ENCODE data around the gene PNKD. TPM values are rescaled to one million over a fixed set of nuclear protein-coding genes. Genes with fewer than 3 reads are reported as not detected.

PNKD gene
- total and polyA plus RNA-seq, 2 of the 8 experiments (the other 6 are each of a cell fraction or from before 2014, with no cell fraction given) = 43.9 to 65.4 TPM

DNA sequence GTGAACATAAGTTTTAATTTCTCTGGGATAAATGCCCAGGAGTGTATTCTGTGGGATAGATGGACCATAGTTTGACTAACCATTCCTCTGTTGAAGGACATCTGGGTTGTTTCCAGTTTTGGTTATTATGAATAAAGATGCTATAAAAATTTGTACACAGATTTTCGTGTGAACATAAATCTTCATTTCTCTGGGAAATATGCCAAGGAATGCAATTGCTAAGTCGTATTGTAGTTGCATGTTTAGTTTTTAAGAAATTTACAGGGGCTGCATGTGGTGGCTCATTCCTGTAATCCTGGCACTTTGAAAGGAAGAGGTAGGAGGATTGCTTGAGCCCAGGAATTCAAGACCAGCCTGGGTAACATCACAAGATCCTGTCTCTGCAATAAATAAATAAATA is 104.9 kb downstream of the PNKD start:
- H3K23me2 ChIP-seq (ENCODE audit: low read depth, low read length) = no peaks in the 10 kb centered on the region
- no peak for TF ChIP-seq EZH2 (IDR thresholded peaks at IDR 0.05; ENCODE audit: low read depth, low read length, severe bottlenecking)
- no peak for TF ChIP-seq YY1 (IDR thresholded peaks at IDR 0.05; ENCODE audit: low read depth, low read length)
- no peak for TF ChIP-seq RNF2 (IDR thresholded peaks at IDR 0.05; ENCODE audit: borderline replicate concordance, low read depth, low read length, missing control alignments, poor library complexity, severe bottlenecking)
- TF ChIP-seq EGR1 (IDR thresholded peaks at IDR 0.05; ENCODE audit: borderline replicate concordance, low read depth, low read length) = no peak
- no peak for TF ChIP-seq HDAC2 (IDR thresholded peaks at IDR 0.05; ENCODE audit: borderline replicate concordance in 1 of 2, low read depth in 2 of 2, low read length in 2 of 2)
- TF ChIP-seq FOSL1 (IDR thresholded peaks at IDR 0.05; ENCODE audit: insufficient read depth, low read depth, low read length) = no peak
- no peak for TF ChIP-seq USF2 (IDR thresholded peaks at IDR 0.05; ENCODE audit: low read length)
- TF ChIP-seq ASH2L (IDR thresholded peaks at IDR 0.05; ENCODE audit: low read length) = no peak
- no peak for TF ChIP-seq GTF2F1 (IDR thresholded peaks at IDR 0.05; ENCODE audit: borderline replicate concordance, low read depth, low read length)
- no peak for TF ChIP-seq MAX (IDR thresholded peaks at IDR 0.05)
- no peak for TF ChIP-seq RAD21 (IDR thresholded peaks at IDR 0.05 in 1 of 2, conservative IDR thresholded peaks at IDR 0.05 in 1 of 2; ENCODE audit: low read depth in 2 of 2, low read length in 2 of 2)
- no peak overlapping the region for H2BK5ac ChIP-seq (ENCODE audit: low read depth, low read length)
- H3K18ac ChIP-seq (ENCODE audit: extremely low read depth, low read length) = no peak overlapping the region
- H4K91ac ChIP-seq (replicated peaks; ENCODE audit: insufficient read length, low read length) = no peak overlapping the region
- H3K79me1 ChIP-seq (ENCODE audit: low read depth, low read length) = no peaks in the 10 kb centered on the region
- no peak overlapping the region for H2AK5ac ChIP-seq (ENCODE audit: low read depth, low read length)
- no peak overlapping the region for H3K9ac ChIP-seq (replicated peaks in 1 of 4; ENCODE audit: extremely low read depth in 1 of 4, low read depth in 3 of 4, low read length in 3 of 4)
- no peaks in the 10 kb centered on the region for H3K79me2 ChIP-seq (ENCODE audit: control insufficient read depth in 1 of 2, insufficient read depth in 2 of 2, low read length in 2 of 2)
- H4K20me1 ChIP-seq (replicated peaks in 1 of 2; ENCODE audit: control insufficient read depth in 1 of 2, insufficient read depth in 2 of 2, low read length in 2 of 2) = no peaks in the 10 kb centered on the region
- H3K4me2 ChIP-seq (ENCODE audit: insufficient read depth in 1 of 2, low read depth in 2 of 2, low read length in 2 of 2) = no peak overlapping the region
- H4K8ac ChIP-seq (ENCODE audit: extremely low read depth, insufficient read depth, low read length) = no peak overlapping the region
- no peak overlapping the region for H3K23ac ChIP-seq (ENCODE audit: insufficient read length)
- ChIA-PET CTCF (ENCODE audit: partially characterized antibody) (interaction anchor here (0.6 to 1.1 kb wide), 2 partner anchors 81 to 138 kb away, joined by 3 read pairs; no protein-coding TSS in a partner anchor), POLR2A (ENCODE audit: partially characterized antibody) (interaction anchor here (1.4 kb wide), 1 partner anchor 9 kb away, joined by 4 read pairs; no protein-coding TSS in a partner anchor)
- H3K4ac ChIP-seq (replicated peaks; ENCODE audit: insufficient read length, low read depth, low read length) = no peak overlapping the region
- H2BK15ac ChIP-seq (ENCODE audit: low read length) = no peak overlapping the region
- FAIRE-seq = no peak
- no peaks in the 10 kb centered on the region for H3K36me3 ChIP-seq (ENCODE audit: control insufficient read depth in 2 of 4, insufficient read depth in 4 of 4, low read length in 3 of 4)
- no peak overlapping the region for H3K27ac ChIP-seq (ENCODE audit: low read depth, low read length)
- no peak overlapping the region for H2BK20ac ChIP-seq (ENCODE audit: low read length)
- no peak overlapping the region for H2BK12ac ChIP-seq (ENCODE audit: low read depth, low read length)
- no peak for DNase-seq (ENCODE audit: low read depth in 1 of 2, low spot score in 2 of 2)
- H3K27me3 ChIP-seq (replicated peaks in 1 of 4; ENCODE audit: control insufficient read depth in 3 of 4, extremely low read depth in 1 of 4, insufficient read depth in 3 of 4, low read length in 3 of 4) = no peaks in the 10 kb centered on the region
- no peaks in the 10 kb centered on the region for H3K4me1 ChIP-seq (replicated peaks in 1 of 4; ENCODE audit: control insufficient read depth in 3 of 4, insufficient read depth in 4 of 4, low read length in 3 of 4)
- no peak overlapping the region for H3K56ac ChIP-seq (replicated peaks; ENCODE audit: insufficient read length, low read depth, low read length)
- no peak overlapping the region for H4K5ac ChIP-seq (ENCODE audit: insufficient read length, low read depth, low read length)
- H2AFZ ChIP-seq (ENCODE audit: low read length) = no peak overlapping the region
- WGBS, 2 experiments (ENCODE audit: extremely low coverage in 1 of 2, insufficient coverage in 1 of 2, insufficient read length in 1 of 2, insufficient replicate concordance in 2 of 2, low coverage in 1 of 2, low lambda C conversion rate in 2 of 2, missing lambda C conversion rate in 1 of 2) = 86% methylated on average over 2 of the region's 2 CpGs; no CpG with 5 or more reads in 1 of the 2 experiments
- no peak overlapping the region for H2BK120ac ChIP-seq (replicated peaks; ENCODE audit: low read depth, low read length)
- H3K9me3 ChIP-seq (ENCODE audit: insufficient read depth in 2 of 2, low read depth in 1 of 2, low read length in 1 of 2) = no peaks in the 10 kb centered on the region
- H3K14ac ChIP-seq (ENCODE audit: insufficient read length) = no peak overlapping the region
- no peak overlapping the region for H3K4me3 ChIP-seq (ENCODE audit: extremely low read depth in 1 of 4, insufficient read depth in 2 of 4, low read depth in 3 of 4, low read length in 4 of 4)
